ENCODE data around the gene DYNC1LI2. TPM values are rescaled to one million over a fixed set of nuclear protein-coding genes. Genes with fewer than 3 reads are reported as not detected.
A peak's percentile ranks its signal among the peaks of the same experiment; 100 is the strongest.

DYNC1LI2 gene
- total RNA-seq, 1 donor = 183 TPM

GRCh38 chr16:66731101-66731500 is 20.3 kb downstream of the DYNC1LI2 start:
- peaks cover 31% of the 10 kb centered on the region for H4K20me1 ChIP-seq (ENCODE audit: insufficient read depth, low read length)
- TF ChIP-seq CTCF (IDR thresholded peaks at IDR 0.05; ENCODE audit: extremely low read depth, low read depth, low read length) = no peak
- no peak overlapping the region for H2AFZ ChIP-seq (ENCODE audit: low read length)
- no peaks in the 10 kb centered on the region for H3K27me3 ChIP-seq (ENCODE audit: insufficient read depth, low read length)
- H3K4me1 ChIP-seq (ENCODE audit: insufficient read depth, low read length) = peaks cover under 1% of the 10 kb centered on the region
- no peaks in the 10 kb centered on the region for H3K9me3 ChIP-seq (ENCODE audit: low read depth, low read length)
- peaks cover 8% of the 10 kb centered on the region for H3K79me2 ChIP-seq (ENCODE audit: insufficient read depth, low read length)
- peaks cover 96% of the 10 kb centered on the region for H3K36me3 ChIP-seq (ENCODE audit: insufficient read depth, low read length)
- H3K27ac ChIP-seq (ENCODE audit: low read depth, low read length) = no peak overlapping the region
- no peak overlapping the region for H3K4me2 ChIP-seq (ENCODE audit: insufficient read depth, low read length)
- no peak for DNase-seq (ENCODE audit: insufficient read length, low spot score, missing footprints)
- no peak overlapping the region for H3K4me3 ChIP-seq (ENCODE audit: insufficient read depth, low read length)

GRCh38 chr16:66728804-66729203 is 22.6 kb downstream of the DYNC1LI2 start:
- H3K27me3 ChIP-seq (ENCODE audit: insufficient read depth, low read length) = no peaks in the 10 kb centered on the region
- H4K20me1 ChIP-seq (ENCODE audit: insufficient read depth, low read length) = peaks cover 31% of the 10 kb centered on the region
- H2AFZ ChIP-seq (ENCODE audit: low read length) = no peak overlapping the region
- DNase-seq (ENCODE audit: insufficient read length, low spot score, missing footprints) = no peak
- H3K36me3 ChIP-seq (ENCODE audit: insufficient read depth, low read length) = peaks cover 97% of the 10 kb centered on the region
- H3K4me1 ChIP-seq (ENCODE audit: insufficient read depth, low read length) = no peaks in the 10 kb centered on the region
- H3K27ac ChIP-seq (ENCODE audit: low read depth, low read length) = no peak overlapping the region
- TF ChIP-seq CTCF (IDR thresholded peaks at IDR 0.05; ENCODE audit: extremely low read depth, low read depth, low read length) = no peak
- H3K4me3 ChIP-seq (ENCODE audit: insufficient read depth, low read length) = no peak overlapping the region
- peaks cover 2% of the 10 kb centered on the region for H3K79me2 ChIP-seq (ENCODE audit: insufficient read depth, low read length)
- no peaks in the 10 kb centered on the region for H3K9me3 ChIP-seq (ENCODE audit: low read depth, low read length)
- H3K4me2 ChIP-seq (ENCODE audit: insufficient read depth, low read length) = no peak overlapping the region

- TF ChIP-seq CTCF (IDR thresholded peaks at IDR 0.05; ENCODE audit: extremely low read depth, low read depth, low read length) = peak; percentile 71
- Histone ChIP-seq H3K27me3 (ENCODE audit: insufficient read depth, low read length) (no peaks in the 10 kb centered on the region), H2AFZ (ENCODE audit: low read length) (no peak overlapping the region), H3K4me2 (ENCODE audit: insufficient read depth, low read length) (no peak overlapping the region), H3K4me1 (ENCODE audit: insufficient read depth, low read length) (no peaks in the 10 kb centered on the region), H3K36me3 (ENCODE audit: insufficient read depth, low read length) (peaks cover 97% of the 10 kb centered on the region), H3K9me3 (ENCODE audit: low read depth, low read length) (no peaks in the 10 kb centered on the region), H4K20me1 (ENCODE audit: insufficient read depth, low read length) (peaks cover 31% of the 10 kb centered on the region), H3K4me3 (ENCODE audit: insufficient read depth, low read length) (no peak overlapping the region), H3K79me2 (ENCODE audit: insufficient read depth, low read length) (peaks cover 2% of the 10 kb centered on the region), H3K27ac (ENCODE audit: low read depth, low read length) (peak overlapping the region; percentile 29)
- DNase-seq (ENCODE audit: insufficient read length, low spot score, missing footprints) = no peak
Measured at GRCh38 chr16:66728117-66728787, 23.2 kb downstream of the DYNC1LI2 start.

- no peak overlapping the region for H3K4me3 ChIP-seq (ENCODE audit: insufficient read depth, low read length)
- no peak overlapping the region for H3K27ac ChIP-seq (ENCODE audit: low read depth, low read length)
- no peaks in the 10 kb centered on the region for H4K20me1 ChIP-seq (ENCODE audit: insufficient read depth, low read length)
- no peak for DNase-seq (ENCODE audit: insufficient read length, low spot score, missing footprints)
- H3K9me3 ChIP-seq (ENCODE audit: low read depth, low read length) = no peaks in the 10 kb centered on the region
- H3K4me2 ChIP-seq (ENCODE audit: insufficient read depth, low read length) = no peak overlapping the region
- no peak for TF ChIP-seq CTCF (IDR thresholded peaks at IDR 0.05; ENCODE audit: extremely low read depth, low read depth, low read length)
- H2AFZ ChIP-seq (ENCODE audit: low read length) = no peak overlapping the region
- peaks cover 59% of the 10 kb centered on the region for H3K36me3 ChIP-seq (ENCODE audit: insufficient read depth, low read length)
- no peaks in the 10 kb centered on the region for H3K27me3 ChIP-seq (ENCODE audit: insufficient read depth, low read length)
- no peaks in the 10 kb centered on the region for H3K79me2 ChIP-seq (ENCODE audit: insufficient read depth, low read length)
- no peaks in the 10 kb centered on the region for H3K4me1 ChIP-seq (ENCODE audit: insufficient read depth, low read length)
Measured at GRCh38 chr16:66720766-66721165, 30.6 kb downstream of the DYNC1LI2 start.

Data from osteoblast (primary cell).